ENCODE data around the gene VPS29.
"Not testable (repeated sequence)": the region's sequence is repeated elsewhere in the genome, so short reads cannot be mapped to it uniquely, and the experiment has no call there.

VPS29 gene

DNA sequence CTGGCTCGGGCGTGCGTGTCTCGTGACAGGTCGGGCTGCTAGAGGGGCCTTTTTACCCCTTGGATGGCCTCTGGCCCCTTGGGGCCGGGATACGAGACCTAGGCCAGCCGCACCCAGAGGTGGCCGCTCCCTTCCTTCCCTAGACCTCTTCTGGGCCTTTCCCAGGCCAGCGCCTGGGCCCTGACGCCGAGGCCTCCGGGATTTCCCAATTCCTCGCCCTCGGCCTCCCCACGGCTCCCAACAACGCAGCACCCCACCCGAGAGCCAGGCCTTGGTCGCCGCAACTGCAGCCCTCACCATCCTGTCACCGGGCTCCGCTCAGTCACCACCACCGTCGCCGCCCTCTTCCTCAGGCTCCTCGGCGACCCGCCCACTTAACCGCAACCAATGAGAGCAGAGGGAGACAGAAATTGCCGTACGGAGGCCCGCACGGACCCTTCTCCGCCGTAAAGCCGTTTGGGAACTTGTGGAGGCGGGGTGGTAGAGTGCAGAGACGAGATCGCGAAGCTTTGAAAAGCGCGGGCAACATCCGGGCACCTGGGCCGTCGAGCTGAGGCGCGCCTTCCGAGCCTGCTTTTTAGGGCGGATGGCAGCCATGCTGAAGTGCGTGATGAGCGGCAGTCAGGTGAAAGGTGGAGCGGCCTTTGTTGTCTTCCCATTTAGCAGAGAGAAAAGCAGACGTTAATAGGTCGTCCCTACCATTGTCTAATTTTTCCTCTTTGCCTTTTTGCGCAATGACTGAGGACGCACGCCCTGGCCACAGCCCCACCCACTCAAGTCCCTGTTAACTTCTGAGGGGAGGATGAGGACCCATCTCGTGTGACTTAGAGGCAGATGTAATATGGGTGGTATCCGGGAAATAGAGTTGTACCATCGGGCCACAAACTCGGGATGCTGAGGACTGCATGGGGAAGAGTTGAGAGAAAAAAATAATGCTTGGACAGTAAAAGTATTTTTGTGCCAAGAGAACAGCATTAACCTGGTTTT, at the start of gene VPS29, which contains the start of gene RAD9B:
Gene VPS29 (minus strand): TSS at position 360 of the 987 bp plus-strand sequence. CDS start 60 bp downstream, at position 300.
Gene RAD9B (plus strand): TSS at position 580 of the 987 bp plus-strand sequence. CDS start 7 bp downstream, at position 587.
- peak; percentile 98 for DNase-seq (ENCODE audit: low read depth)

DNA sequence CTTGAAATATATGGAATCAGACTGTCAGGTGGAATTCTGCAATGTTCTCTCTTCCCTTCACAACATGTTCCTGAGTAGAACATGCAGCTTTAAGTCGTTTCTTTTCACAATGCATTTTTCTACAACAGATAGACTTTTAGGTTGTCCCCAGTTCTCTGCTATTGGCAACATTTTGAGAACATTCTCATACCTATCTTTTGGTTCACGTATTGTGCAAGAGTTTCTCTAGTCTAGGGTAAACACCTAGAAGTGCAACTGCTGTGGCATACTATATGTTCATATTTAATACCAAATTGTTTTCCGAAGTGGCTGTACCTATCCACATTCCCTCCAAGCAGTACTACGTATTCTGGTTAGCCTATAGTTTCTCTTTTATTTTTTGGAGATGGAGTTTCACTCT, 49.1 kb upstream of the VPS29 start:
- no peak for DNase-seq (ENCODE audit: low read depth)

DNA sequence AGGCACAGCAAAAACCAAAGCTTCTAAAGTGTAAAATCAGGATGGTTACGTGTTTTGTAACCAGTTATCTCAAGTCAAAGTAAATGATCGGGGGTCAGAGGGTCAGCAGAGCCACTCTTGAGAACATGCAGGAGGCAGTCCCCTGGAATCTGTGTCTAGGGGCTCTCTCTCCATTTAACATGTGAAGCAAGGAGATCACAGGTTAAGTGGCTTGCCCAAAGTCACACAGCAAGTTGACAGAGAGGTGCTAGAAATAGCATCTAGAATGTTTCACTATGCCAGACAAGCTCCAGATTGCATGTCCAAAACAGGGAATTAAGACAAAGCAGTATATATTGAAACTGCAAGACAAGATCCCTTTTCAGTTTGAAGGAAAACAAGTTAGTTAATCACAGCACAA, 47.8 kb upstream of the VPS29 start:
- no peak for DNase-seq (ENCODE audit: low read depth)

DNA sequence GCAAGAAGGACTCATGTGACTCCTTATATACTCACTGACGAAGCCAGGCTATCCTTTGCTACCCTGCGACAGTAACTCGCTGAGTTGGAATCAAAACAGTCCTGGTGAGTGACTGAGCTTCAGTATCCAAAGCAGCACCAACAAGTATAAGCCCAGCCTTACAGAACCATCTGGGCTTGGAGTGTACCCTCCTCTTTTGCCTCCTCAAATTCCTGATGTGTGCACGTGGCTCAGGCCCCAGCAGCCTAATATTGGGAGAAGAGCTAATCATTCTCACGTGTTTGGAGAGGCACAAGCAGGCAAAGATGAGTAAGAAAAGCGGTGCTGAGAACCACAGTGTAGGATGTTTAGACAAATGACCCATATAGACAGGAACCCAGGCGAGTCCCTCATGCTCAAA, 46.8 kb upstream of the VPS29 start:
- DNase-seq (ENCODE audit: low read depth), result no peak

DNA sequence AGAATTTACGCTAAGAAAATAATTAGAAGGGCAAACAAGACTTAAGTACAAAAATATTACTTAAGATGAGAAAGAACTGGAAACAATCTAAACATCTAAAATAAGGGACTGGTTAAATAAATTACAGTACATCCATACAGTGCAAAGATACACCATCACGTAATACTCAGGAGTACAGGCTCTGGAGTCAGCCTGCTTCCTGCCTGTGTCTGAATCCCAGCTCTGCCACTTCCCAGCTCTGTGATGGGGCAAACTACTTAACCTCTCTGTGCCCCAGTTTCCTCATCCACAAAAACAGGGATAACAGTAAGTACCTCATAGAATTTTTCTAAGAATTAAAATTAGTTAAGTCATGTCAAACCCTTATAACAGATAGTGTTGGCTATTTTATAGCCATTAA, 45.2 kb upstream of the VPS29 start:
- DNase-seq (ENCODE audit: low read depth), result no peak

DNA sequence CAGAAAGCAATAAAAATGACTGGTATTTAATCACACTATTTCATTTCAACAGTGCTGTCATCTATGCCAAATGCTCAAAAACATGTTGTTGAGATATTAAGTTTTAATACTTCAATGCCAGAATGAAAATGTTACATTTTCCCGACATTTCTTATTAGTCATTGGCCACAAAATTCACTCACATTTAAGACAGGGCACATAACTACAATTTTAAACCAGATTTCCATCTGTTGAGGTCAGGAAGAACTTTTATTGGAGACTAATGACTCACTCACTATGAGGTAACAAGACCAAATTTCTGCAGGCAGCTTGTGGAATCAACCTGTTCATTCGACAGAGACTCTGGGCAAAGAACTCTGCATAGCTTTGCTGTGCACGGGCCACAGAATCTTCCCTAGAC, 44.4 kb upstream of the VPS29 start:
- no peak for DNase-seq (ENCODE audit: low read depth)

DNA sequence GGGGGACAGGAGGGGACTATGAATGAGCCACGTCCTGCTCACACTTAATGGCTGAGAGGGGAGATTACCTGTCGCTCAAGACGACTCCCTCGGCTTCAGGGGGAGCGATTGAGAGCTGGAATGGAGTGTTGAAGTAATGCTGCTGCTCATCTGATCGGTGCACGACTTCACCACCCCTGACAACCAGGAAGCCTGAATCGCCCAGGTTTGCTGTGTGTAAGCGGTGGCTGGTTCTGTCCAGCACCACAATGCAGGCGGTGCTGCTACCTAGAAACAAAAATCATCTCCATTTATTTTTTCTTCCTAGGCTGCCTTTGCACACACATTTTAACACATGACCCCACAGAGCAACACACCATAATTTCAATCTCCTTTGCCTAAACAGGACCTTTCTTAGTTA, 43.9 kb upstream of the VPS29 start:
- DNase-seq (ENCODE audit: low read depth), result no peak

DNA sequence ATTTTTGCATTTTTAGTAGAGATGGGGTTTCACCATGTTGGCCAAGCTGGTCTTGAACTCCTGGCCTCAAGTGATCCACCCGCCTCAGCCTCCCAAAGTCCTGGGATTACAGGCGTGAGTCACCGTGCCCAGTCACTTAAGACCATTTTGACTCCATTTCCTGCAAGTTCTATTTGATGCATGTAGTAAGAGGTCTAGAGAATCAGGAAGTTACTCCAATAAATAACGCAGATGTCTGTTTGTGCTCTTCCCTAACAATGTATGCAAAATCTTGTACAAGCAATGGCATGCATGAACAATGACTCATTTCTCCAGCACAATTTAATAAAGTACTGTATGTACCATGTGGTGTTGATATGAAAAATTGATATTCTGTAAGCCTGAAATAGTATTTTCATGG, 43.3 kb upstream of the VPS29 start:
- not testable (repeated sequence) for DNase-seq (ENCODE audit: low read depth)

DNA sequence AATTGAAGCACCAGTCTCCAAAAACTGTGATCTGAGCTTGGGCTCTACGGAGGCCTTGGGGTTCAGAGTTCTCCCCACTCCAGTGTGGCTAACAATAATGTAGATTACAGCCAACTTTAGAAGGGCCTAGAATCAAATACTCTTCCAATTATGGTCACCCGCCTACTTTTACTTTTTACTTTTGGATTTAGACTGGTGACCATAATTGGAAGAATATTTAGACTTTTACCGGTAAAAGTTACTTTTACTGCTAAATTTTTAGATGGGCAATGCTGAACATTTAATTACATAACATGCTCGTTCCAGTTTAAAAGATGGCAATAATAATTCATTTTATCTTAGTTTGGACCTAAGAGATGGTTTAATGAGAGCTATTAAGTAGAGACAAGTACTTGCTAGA, 42.1 kb upstream of the VPS29 start:
- no peak for DNase-seq (ENCODE audit: low read depth)

DNA sequence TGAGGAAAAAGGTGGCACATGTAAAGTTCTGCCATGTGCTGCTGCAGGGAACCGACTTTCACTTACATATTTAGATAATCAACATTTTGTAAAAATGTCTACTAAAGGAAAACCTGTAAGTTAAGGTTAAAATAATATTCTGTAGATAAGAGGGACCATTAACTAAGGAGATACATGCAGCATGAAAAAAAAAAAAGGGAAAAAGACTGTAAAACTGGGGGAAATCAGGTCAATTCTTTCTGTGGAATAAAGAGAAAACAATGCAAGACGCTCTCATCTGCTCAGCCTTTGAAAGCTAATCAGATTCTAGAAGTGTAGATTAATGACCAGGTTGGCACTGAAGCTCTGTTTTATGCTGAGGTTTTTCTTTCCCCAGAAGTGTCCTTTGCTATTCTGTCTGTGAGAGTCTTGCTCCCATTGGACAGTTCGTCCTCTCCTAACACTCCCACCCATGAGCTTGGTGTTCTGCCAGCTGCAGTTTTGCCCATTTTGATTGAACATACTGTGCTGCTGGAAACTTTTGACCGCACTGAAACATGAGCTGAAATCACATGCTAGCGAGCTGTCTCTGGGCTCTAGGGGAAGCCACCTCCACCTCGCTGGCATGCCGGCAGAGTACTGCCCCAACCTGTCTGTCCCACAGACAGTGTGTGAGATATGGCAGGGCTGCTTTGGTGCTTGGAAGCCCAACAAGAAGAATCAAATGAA, 41.5 kb upstream of the VPS29 start:
- no peak for DNase-seq (ENCODE audit: low read depth)

DNA sequence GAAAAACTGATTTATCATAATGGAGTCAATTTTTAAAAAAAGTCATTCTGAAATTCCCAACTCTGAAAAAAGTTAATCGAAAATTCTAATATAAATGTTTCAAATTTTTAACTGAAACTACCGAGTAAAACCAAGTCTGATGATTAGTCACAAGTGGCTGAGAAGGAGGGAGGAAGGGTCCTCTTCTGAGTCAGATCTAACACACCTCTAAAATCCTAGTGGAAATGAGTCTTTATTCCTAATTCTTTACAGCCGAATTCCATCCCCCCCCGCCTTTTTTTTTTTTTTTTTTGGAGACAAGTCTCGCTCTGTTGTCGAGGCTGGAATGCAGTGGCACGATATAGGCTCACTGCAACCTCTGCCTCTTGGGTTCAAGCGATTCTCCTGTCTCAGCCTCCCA, 38.1 kb upstream of the VPS29 start:
- DNase-seq (ENCODE audit: low read depth), result no peak

DNA sequence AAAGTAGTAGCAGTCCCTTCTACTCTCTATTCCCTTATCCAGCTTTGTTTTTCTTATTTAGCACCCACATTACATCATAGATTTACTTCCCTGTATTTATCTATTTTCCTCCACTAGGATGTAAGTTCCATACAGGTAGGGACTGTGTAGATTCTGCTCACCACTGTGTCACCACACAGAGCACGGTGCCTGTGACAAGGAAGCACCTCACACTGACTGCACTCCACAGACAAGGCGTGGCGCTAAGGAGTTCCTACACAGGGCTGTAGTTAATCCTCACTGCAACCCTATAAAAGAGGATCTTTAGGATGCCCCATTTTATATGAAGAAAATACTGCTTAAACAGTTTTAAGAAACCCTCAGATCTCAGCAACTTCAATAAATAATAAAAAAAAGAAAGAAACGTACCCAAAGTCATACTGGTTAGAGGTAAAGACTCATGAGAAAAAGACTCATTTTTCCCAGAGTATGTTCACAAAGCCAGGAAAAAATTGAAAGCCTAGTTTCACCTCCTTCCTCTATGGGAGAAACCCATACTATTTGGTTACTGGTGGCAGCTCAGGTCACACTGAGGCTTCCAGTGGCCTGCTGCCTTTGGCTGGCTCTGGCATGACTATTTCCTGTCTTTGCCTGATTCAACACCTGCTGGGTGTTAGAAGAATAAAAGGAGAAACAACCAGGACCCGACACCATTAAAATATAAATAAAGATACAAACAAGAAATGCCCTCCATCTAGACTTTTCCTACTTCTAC, 37.1 kb upstream of the VPS29 start:
- no peak for DNase-seq (ENCODE audit: low read depth)

DNA sequence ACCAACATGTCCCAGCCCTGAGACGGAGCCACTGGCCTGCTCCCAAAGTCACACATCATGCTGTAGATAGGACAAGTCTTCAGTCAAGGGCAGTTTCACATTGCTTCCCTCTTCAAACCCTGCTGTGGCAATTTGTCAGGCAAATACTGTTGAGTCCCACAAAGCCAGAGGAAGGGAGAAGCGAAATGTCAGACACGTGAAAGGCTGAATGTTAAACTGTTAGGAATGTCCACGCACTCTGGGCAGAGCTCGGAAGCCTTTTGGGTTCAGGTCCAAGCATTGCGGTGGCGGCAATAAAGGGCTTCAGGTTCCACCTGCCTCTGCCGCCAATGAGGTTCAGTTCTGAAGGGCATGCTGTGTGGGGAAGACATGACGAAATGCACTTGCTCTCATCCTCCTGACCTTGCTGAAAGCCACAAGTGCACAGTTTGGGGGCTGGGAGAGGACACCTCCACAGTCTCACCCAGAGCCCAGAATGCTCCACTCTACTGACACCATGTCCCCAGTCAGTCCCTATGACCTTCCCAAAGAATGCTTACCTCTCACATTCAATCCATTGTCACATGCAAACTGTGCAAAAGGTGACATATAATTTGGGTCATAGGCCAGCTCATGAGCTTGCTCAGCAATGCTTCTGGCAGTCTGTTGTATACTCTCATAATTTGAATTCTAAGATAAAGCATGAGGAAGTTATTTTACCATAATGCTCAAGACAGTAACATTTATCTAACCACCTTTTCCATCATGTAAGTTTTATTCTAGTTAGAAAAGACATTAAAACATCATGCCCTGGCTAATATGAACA, 35.9 kb upstream of the VPS29 start:
- no peak for DNase-seq (ENCODE audit: low read depth)

DNA sequence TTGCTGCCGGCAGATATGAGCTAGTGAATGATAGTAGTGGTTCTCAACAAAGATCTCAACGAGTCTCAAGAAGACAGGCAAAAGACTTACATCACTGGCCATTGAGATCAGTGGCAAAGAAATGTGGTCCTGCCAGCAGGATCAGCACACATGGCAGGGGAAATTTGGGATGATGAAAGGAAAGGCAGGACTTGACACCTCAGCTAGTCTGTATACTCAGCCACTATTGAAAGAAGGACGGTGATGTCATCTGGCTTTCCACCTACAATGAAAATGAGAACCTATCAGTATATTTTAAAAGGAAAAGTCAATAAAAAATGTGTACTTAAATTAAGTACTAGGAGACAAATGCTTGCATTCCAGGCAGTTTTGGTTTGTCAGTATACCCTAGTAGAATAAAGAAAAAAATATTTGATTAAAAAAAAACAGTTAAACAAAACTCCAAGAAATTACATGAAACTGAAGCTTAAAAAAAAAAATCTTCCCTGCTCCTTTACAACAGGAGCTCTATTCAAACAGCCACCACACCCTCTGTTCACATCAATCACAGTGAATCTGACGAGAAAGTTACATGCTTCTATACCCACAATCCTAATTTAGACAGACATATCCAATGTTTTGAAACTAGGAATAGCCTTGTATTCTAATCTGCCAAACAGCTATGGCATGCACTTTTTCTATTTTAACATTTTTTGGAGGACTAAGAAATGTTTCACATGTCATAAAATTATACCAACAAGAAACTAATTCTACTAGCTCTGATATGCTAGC, 35.1 kb upstream of the VPS29 start:
- DNase-seq (ENCODE audit: low read depth), result no peak

DNA sequence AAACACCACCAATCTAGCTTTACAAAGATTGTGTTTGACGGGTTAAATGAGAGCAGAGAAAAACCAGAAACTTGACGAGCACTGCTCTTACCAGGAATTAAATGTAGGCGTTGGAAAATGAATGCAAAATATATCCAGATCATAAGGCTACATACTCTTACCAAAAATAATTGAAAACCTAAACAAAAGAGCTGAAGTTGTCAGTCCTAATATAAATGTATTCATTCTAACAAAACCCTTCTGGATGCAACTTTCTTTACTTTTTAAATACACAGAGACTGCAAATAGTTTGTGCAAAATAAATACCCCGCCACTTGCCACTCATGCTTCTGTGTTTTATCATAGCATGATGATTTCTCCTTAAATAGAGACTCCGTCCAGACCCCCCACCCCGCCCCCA, 32.9 kb upstream of the VPS29 start:
- no peak for DNase-seq (ENCODE audit: low read depth)

DNA sequence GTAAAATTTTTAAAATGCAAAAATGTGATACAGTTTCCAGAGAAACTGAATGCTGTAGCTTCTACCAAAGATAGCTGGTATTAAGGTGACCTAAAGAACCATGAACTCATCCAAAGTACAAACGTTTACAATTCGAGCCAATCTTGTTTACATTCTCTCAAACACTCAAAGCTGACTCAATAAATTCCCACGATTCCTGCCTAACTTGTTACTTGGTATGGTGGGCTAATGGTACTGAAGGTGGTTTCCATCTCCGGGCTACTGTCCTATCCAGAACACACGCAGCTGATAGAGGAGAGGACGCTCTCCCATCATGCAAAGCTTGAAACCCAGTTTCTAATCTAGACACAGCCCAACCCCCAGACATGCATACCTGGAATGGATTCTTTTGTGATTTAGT, 31.7 kb upstream of the VPS29 start:
- DNase-seq (ENCODE audit: low read depth), result no peak

DNA sequence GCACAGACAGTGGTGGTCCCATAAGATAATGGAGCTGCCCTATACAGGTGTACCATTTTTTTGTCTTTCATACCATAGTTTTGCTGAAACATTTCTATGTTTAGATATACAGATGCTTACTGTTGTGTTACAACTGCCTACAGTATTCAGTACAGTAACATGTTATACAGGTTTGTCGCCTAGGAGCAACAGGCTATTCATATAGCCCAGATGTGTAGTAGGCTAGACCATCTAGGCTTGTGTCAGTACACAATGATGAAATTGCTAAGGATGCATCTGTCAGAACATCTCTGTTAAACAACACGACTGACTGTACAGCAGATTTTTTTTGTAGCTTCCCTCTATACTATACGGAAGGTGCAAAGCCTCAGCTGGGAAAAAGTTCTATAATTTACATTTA, 30.7 kb upstream of the VPS29 start:
- DNase-seq (ENCODE audit: low read depth), result no peak

DNA sequence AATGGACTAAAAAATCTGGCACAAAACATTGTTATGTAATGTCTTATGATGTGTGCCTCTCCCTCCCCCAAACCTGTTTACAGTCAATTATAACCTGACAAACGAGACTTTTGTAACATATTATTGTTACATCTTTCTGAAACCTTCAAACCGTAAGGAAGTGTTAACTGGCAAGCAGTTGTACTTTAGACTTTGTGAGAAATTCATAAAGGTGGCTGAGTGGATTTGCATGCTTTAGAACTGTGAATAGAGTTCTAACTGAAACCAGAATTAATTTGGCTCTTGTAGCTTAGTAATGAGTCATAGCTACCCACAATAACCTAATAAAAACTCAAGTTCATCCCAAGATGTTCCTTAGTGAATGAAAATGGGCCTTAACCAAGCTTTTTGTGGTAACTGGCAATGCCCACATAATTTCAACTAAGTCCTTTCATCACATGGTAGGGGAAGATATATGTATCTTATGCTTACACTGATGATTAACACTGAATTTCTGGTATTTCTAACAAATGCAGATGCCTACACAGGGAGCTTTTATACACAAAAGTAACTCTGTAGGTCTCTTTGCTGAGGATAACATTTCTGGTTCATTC, 29.9 kb upstream of the VPS29 start:
- DNase-seq (ENCODE audit: low read depth), result no peak

DNA sequence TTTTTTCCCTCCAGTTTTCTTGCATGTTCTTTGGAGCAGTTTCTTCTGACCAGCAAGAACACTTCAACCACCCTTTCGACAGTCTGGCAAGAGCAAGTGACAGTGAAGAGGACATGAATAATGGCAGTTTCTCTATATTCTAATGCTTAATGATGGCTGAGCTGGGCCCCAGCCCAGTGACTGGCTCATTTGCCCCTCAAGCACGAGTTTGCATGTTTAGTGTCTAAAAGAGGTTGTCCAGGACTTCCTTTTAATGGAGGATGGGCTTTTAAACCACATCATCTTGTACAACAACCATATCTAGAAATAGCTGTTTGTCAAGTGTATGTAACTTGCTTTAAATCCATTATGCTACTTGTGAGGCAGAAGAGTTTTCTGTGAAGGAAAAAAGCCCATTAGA, 28.6 kb upstream of the VPS29 start:
- no peak for DNase-seq (ENCODE audit: low read depth)

DNA sequence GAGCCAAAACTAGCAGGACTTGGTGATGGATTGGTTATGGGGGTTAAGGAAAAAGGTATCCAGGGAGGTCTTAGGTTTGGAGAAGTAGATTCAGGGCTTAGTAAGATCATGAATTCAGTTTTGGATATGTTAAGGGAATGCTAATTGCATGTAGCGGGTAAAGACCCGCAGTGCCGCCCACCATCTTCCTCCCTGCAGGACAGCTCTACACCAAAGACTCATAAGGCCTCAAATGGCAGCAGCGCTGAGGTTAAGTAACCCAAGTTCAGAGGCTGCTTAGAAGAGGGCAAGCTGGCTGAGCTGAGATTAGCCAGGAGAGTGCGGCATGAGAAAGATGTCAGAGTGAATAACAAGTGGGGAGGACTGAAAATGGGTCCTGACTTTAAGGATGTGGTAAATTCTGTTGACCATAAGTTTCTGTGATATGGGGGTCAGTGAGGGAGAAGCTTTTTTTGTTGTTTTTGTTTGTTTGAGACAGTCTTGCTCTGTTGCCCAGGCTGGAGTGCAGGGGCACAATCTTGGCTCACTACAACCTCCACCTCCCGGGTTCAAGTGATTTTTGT, 26.4 kb upstream of the VPS29 start:
- DNase-seq (ENCODE audit: low read depth), result no peak

Data from activated gamma-delta T cell treated with anti-CD3 and anti-CD28 coated beads, Interleukin-2, amount 50 U/mL, for 16 hours (primary cell).